H1 (cell line): Measurements from ENCODE around the gene SGCB. TPM values are rescaled to one million over a fixed set of nuclear protein-coding genes. Genes with fewer than 3 reads are reported as not detected.

Experiments
- CTCF ChIA-PET: fragments of 300-600 bp; sonication (Branson Sonifier 250); formaldehyde crosslinking; loops from one replicate; lab custom pipeline; 2021; ENCODE audit not compliant: partially characterized antibody; lab: Charles Lee
- POLR2A ChIA-PET: fragments of 300-600 bp; sonication (Branson Sonifier 250); formaldehyde crosslinking; loops from one replicate; lab custom pipeline; 2021; ENCODE audit warnings: inconsistent platforms; ENCODE audit not compliant: partially characterized antibody; lab: Charles Lee
- DNase-seq, 2 experiments: peaks; one replicate each; pipeline versions ENCODE4 v3.0.0 to v3.0.0-alpha.2; 2010 to 2022; ENCODE audit warnings: low spot score in 2 of 2, low read depth in 1 of 2, mixed read lengths in 1 of 2
- FAIRE-seq: peaks from 2 replicates; lab custom pipeline; 2011; peaks lifted over from hg19 to GRCh38; lab: Jason Lieb, UNC
- H2AFZ ChIP-seq: 2 replicates; pipeline ENCODE4 v1.8.1; 2012; ENCODE audit warnings: low read length, inconsistent platforms
- H2AK5ac ChIP-seq: 2 replicates; pipeline ENCODE4 v1.6.1; 2013; ENCODE audit warnings: low read depth, low read length
- H2BK120ac ChIP-seq: replicated peaks from 2 replicates; pipeline ENCODE3; 2013; ENCODE audit warnings: low read depth, low read length, inconsistent platforms
- H2BK12ac ChIP-seq: 2 replicates; pipeline ENCODE4 v1.6.1; 2013; ENCODE audit warnings: low read depth, low read length
- H2BK15ac ChIP-seq: 2 replicates; pipeline ENCODE4 v1.6.1; 2013; ENCODE audit warnings: low read length
- H2BK20ac ChIP-seq: 2 replicates; pipeline ENCODE4 v1.6.1; 2013; ENCODE audit warnings: low read length
- H2BK5ac ChIP-seq: 2 replicates; pipeline ENCODE4 v1.6.1; 2013; ENCODE audit warnings: low read depth, low read length
- H3K14ac ChIP-seq: 2 replicates; pipeline ENCODE4 v1.6.1; 2013; ENCODE audit warnings: inconsistent platforms; ENCODE audit not compliant: insufficient read length
- H3K18ac ChIP-seq: 2 replicates; pipeline ENCODE4 v1.6.1; 2013; ENCODE audit warnings: low read length; ENCODE audit errors: extremely low read depth
- H3K23ac ChIP-seq: 2 replicates; pipeline ENCODE4 v1.6.1; 2013; ENCODE audit warnings: inconsistent platforms; ENCODE audit not compliant: insufficient read length
- H3K23me2 ChIP-seq: 2 replicates; pipeline ENCODE4 v1.6.1; 2013; ENCODE audit warnings: low read depth, low read length
- H3K27ac ChIP-seq: 2 replicates; pipeline ENCODE4 v1.6.1; 2011; ENCODE audit warnings: low read depth, low read length, inconsistent platforms
- H3K27me3 ChIP-seq, 4 experiments: replicated peaks in 1 of 4; 1 replicate in 1 of 4; 2 replicates in 3 of 4; pipeline versions ENCODE4 v1.6.1 to v1.8.1; 2011 to 2013; ENCODE audit warnings: low read length in 3 of 4, mild to moderate bottlenecking in 3 of 4, inconsistent platforms in 2 of 4, mixed read lengths in 2 of 4, moderate library complexity in 1 of 4; ENCODE audit not compliant: control insufficient read depth in 3 of 4, insufficient read depth in 3 of 4; ENCODE audit errors: extremely low read depth in 1 of 4
- H3K36me3 ChIP-seq, 4 experiments: 2 replicates each; pipeline versions ENCODE4 v1.6.1 to v1.8.1; 2011 to 2013; ENCODE audit warnings: mild to moderate bottlenecking in 4 of 4, low read length in 3 of 4, moderate library complexity in 2 of 4, control low read depth in 1 of 4, inconsistent platforms in 1 of 4; ENCODE audit not compliant: insufficient read depth in 4 of 4, control insufficient read depth in 2 of 4
- H3K4ac ChIP-seq: replicated peaks from 2 replicates; pipeline ENCODE3; 2013; ENCODE audit warnings: low read length, low read depth, mixed read lengths, inconsistent platforms; ENCODE audit not compliant: insufficient read length
- H3K4me1 ChIP-seq, 4 experiments: replicated peaks in 1 of 4; 1 replicate in 1 of 4; 2 replicates in 3 of 4; pipeline versions ENCODE4 v1.6.1 to v1.8.1; 2011 to 2013; ENCODE audit warnings: low read length in 3 of 4, inconsistent platforms in 2 of 4, mixed read lengths in 1 of 4; ENCODE audit not compliant: insufficient read depth in 4 of 4, control insufficient read depth in 3 of 4
- H3K4me2 ChIP-seq, 2 experiments: 2 replicates each; pipeline versions ENCODE4 v1.6.1 to v1.8.1; 2011 to 2013; ENCODE audit warnings: low read depth in 2 of 2, low read length in 2 of 2, control low read depth in 1 of 2, inconsistent platforms in 1 of 2, mild to moderate bottlenecking in 1 of 2; ENCODE audit not compliant: insufficient read depth in 1 of 2
- H3K4me3 ChIP-seq, 4 experiments: fragments of 200-600, 300-600 bp in 1 of 4; sonication (generic), shearing (Covaris generic), sonication (Bioruptor Twin) in 1 of 4; 2 replicates each; pipeline versions ENCODE4 v1.5.1 to v1.8.1; 2011 to 2016; ENCODE audit warnings: low read length in 4 of 4, low read depth in 3 of 4, control low read depth in 2 of 4, inconsistent platforms in 2 of 4, mild to moderate bottlenecking in 2 of 4, mixed read lengths in 1 of 4, moderate library complexity in 1 of 4; ENCODE audit not compliant: insufficient read depth in 2 of 4; ENCODE audit errors: extremely low read depth in 1 of 4
- H3K56ac ChIP-seq: replicated peaks from 2 replicates; pipeline ENCODE3; 2013; ENCODE audit warnings: low read depth, mild to moderate bottlenecking, mixed read lengths, low read length, inconsistent platforms; ENCODE audit not compliant: insufficient read length
- H3K79me1 ChIP-seq: 2 replicates; pipeline ENCODE4 v1.6.1; 2013; ENCODE audit warnings: low read depth, low read length, control low read depth
- H3K79me2 ChIP-seq, 2 experiments: 2 replicates each; pipeline versions ENCODE4 v1.6.1 to v1.8.1; 2012 to 2013; ENCODE audit warnings: low read length in 2 of 2, mild to moderate bottlenecking in 2 of 2, inconsistent platforms in 1 of 2; ENCODE audit not compliant: insufficient read depth in 2 of 2, control insufficient read depth in 1 of 2
- H3K9ac ChIP-seq, 4 experiments: replicated peaks in 1 of 4; 1 replicate in 1 of 4; 2 replicates in 3 of 4; pipeline versions ENCODE4 v1.6.1 to v1.8.1; 2011 to 2013; ENCODE audit warnings: low read depth in 3 of 4, low read length in 3 of 4, control low read depth in 2 of 4, mild to moderate bottlenecking in 2 of 4, moderate library complexity in 2 of 4, inconsistent platforms in 1 of 4; ENCODE audit errors: extremely low read depth in 1 of 4
- H3K9me3 ChIP-seq, 2 experiments: 2 replicates each; pipeline versions ENCODE4 v1.6.1 to v1.8.1; 2012 to 2013; ENCODE audit warnings: mild to moderate bottlenecking in 2 of 2, moderate library complexity in 2 of 2, control low read depth in 1 of 2, inconsistent platforms in 1 of 2, low read depth in 1 of 2, low read length in 1 of 2, mixed read lengths in 1 of 2; ENCODE audit not compliant: insufficient read depth in 2 of 2
- H4K20me1 ChIP-seq, 2 experiments: replicated peaks in 1 of 2; 2 replicates each; pipeline versions ENCODE3 to v1.8.1; 2011 to 2013; ENCODE audit warnings: inconsistent platforms in 2 of 2, low read length in 2 of 2, mild to moderate bottlenecking in 1 of 2; ENCODE audit not compliant: insufficient read depth in 2 of 2, control insufficient read depth in 1 of 2
- H4K5ac ChIP-seq: 2 replicates; pipeline ENCODE4 v1.6.1; 2013; ENCODE audit warnings: low read length, low read depth, mixed read lengths, inconsistent platforms; ENCODE audit not compliant: insufficient read length
- H4K8ac ChIP-seq: 2 replicates; pipeline ENCODE4 v1.8.0; 2013; ENCODE audit warnings: mild to moderate bottlenecking, moderate library complexity, low read length, inconsistent platforms; ENCODE audit not compliant: insufficient read depth; ENCODE audit errors: extremely low read depth
- H4K91ac ChIP-seq: replicated peaks from 2 replicates; pipeline ENCODE3; 2013; ENCODE audit warnings: low read length, mixed read lengths, inconsistent platforms; ENCODE audit not compliant: insufficient read length
- WGBS, 2 experiments: shearing (Covaris generic) in 1 of 2; methylation state at CpG; one replicate each; pipeline versions ENCODE4 v1.1.6 to v1.1.7; 2013 to 2015; ENCODE audit warnings: low lambda C conversion rate in 2 of 2, mixed read lengths in 2 of 2, inconsistent platforms in 1 of 2, low coverage in 1 of 2, missing lambda C conversion rate in 1 of 2; ENCODE audit not compliant: insufficient replicate concordance in 2 of 2, insufficient coverage in 1 of 2, insufficient read length in 1 of 2; ENCODE audit errors: extremely low coverage in 1 of 2, missing lambda C conversion rate in 1 of 2; 5-methylcytosine and 5-hydroxymethylcytosine counted together
- polyA plus RNA-seq, 7 experiments: library from polyadenylated mRNA; depleted of rRNA in 3 of 7; stranded (reverse) in 5 of 7; unstranded in 2 of 7; fragments of >200 nt in 5 of 7; fragments of 200-250 nt in 2 of 7; gene quantifications; 1 replicate in 5 of 7; 2 replicates in 1 of 7; 4 replicates in 1 of 7; pipeline versions ENCODE4 v1.2.1 to v1.2.3, GENCODE V29; 2011 to 2013; ENCODE audit warnings: missing spikeins in 2 of 7, mixed read lengths in 2 of 7
- total RNA-seq: library from RNA; stranded (reverse); fragmentation: NEBNext Ultra II Directional; extraction: Animal tissue kit (Norgen Biotek cat#: 25700); gene quantifications from 2 replicates; pipeline ENCODE4 v1.2.1, GENCODE V29; 2021

SGCB gene
- total and polyA plus RNA-seq, 2 of the 8 experiments (the other 6 are each of a cell fraction or from before 2014, with no cell fraction given) = 6.8 to 32.2 TPM

- Histone ChIP-seq H3K79me2 (no peaks in the 10 kb centered on the region), H2AFZ (no peak overlapping the region), H3K4me2 (no peak overlapping the region), H3K23me2 (no peaks in the 10 kb centered on the region), H3K27me3 (no peaks in the 10 kb centered on the region), H3K23ac (no peak overlapping the region), H3K14ac (no peak overlapping the region), H3K9me3 (no peaks in the 10 kb centered on the region), H3K56ac (no peak overlapping the region), H3K4ac (no peak overlapping the region), H3K4me1 (no peaks in the 10 kb centered on the region), H2BK12ac (no peak overlapping the region), H2BK15ac (no peak overlapping the region), H4K5ac (no peak overlapping the region), H2BK20ac (no peak overlapping the region), H4K20me1 (no peaks in the 10 kb centered on the region), H2BK120ac (no peak overlapping the region), H4K8ac (no peak overlapping the region), H2AK5ac (no peak overlapping the region), H3K36me3 (no peaks in the 10 kb centered on the region), H3K4me3 (no peak overlapping the region), H3K18ac (no peak overlapping the region), H3K27ac (no peak overlapping the region), H3K9ac (no peak overlapping the region), H2BK5ac (no peak overlapping the region), H4K91ac (no peak overlapping the region), H3K79me1 (no peaks in the 10 kb centered on the region)
- FAIRE-seq (no peak), DNase-seq (no peak)
- WGBS, 2 experiments = 100% methylated on average over 1 of the region's 1 CpG; no CpG with 5 or more reads in 1 of the 2 experiments
- ChIA-PET CTCF (no interaction called here), POLR2A (interaction anchor here (0.6 kb wide), 1 partner anchor 12 kb away, joined by 4 read pairs; no protein-coding TSS in a partner anchor)
These were observed 25.4 kb downstream of the SGCB start for GRCh38 chr4:52012651-52013050.
